Activated T-cell treated with anti-CD3 and anti-CD28 coated beads for 1 hour (primary cell): Measurements from ENCODE around the gene FOXK1.
A peak's percentile ranks its signal among the peaks of the same experiment; 100 is the strongest.
"Not testable (repeated sequence)": the region's sequence is repeated elsewhere in the genome, so short reads cannot be mapped to it uniquely, and the experiment has no call there.

Experiments
- DNase-seq: peaks from one replicate; pipeline ENCODE4 v3.0.0-alpha.2; 2020; ENCODE audit warnings: low read depth

FOXK1 gene

DNA sequence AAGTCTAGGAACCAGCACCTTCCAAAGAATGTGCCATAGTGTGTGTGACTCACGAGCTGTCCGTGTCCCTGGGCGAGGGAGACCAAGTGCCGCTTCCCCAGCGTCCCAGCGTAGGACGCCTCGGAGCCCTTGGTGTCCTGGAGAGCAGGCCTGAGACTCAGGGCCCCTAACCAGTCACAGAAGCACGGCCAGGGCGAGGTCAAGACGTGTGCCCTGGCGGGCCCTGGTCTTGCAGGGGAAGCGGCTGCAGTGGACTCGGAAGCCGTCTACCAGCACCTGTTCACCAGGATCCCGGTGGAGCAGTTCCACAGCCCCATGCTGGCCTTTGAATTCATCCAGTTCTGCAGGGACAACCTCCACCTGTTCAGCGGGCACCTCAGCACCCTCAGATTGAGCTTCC lies 103.9 kb downstream of the FOXK1 start:
- DNase-seq: no peak

DNA sequence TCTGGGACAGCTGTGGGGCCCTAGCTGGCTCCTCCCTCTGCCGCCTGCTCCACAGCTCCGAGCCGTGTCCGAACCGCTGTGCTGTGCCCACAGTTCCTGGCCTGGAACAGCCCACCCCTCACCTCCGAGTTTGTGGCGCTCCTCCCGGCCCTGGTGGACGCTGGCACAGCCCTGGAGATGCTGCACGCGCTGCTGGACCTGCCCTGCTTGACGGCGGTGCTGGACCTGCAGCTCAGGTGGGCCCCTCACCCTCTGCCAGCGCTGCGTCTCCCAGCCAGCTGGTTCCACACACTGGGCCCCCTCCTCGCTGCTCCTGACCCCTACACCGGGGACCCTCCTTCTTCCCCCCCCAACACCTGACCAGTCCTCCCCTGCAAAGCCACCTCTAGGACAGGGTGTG lies 105.4 kb downstream of the FOXK1 start:
- no peak for DNase-seq

DNA sequence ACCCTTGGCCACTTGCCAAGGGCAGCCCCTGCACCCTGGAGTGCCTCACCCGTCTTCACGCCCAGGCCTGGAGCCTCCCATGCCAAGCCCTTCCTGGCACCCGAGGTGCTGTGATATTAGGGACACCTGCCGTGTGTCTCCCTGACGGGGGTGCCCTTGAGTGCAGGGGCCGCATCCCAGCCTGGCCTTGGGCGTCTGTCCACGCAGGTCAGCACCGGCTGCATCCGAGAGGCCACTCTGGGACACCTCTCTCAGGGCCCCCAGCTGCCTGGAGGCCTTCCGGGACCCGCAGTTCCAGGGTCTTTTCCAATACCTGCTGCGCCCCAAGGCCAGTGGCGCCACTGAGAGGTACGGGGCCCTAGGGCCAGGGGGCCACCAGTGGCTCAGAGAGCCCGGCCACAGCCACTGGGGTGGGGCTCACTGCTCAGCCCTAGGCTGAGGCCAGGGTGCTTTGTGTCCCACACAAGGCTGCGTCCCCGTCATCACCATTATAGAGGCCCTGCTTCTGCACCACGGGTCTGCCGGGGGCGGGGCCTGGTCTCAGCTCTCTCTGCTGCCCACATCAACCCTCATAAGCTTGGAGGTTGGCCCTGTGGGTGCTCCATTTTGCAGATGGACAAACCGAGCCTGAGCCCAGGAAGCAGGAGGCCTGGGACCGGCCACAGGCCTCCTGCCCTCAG lies 106.0 kb downstream of the FOXK1 start:
- no peak for DNase-seq

GRCh38 chr7:4788627-4789189 lies 106.6 kb downstream of the FOXK1 start:
- no peak for DNase-seq

DNA sequence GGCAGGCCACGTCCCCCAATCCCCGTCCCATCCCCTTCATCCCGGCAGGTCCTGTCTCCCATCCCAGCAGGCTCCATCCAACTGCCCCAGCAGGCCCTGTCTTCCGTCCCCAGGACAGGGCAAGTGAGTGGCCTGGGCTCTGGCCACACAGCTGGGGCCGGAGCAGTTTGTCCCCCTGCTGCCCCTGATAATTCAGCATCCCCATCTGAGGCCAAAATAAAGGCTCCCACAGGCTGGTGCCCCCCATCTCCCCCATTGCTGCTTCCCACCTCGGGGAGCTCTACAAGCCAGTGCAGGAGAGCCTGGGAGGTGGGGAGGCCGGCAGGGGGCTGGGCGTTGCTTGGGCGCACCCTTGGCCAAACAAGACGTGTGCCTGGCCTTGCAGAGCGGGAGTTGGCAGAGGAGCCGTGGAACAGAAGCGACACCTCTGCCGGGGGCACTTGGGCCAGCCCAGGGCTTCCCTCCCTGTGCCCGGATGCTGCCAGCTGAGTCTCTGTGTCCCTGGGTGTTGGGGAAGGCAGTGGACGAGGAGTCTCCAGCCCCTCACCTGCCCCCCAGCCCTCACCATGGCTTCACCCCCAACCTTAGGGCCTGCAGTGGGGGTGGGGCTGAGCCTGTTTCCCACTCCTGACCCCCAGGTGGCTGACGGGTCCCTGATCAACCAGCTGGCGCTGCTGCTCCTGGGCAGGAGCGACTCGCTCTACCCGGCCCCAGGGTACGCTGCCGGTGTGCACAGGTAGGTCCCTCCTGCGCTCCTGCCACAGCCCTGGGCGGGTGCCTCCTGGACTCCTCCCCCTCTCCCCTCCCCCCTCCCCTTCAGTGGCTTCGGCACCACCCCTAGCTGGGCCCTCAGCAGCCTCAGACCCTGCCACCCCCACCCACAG lies 107.3 kb downstream of the FOXK1 start:
- DNase-seq: no peak

- DNase-seq: no peak
Measured at GRCh38 chr7:4790078-4790465, 108.0 kb downstream of the FOXK1 start.

GRCh38 chr7:4790516-4790991 lies 108.5 kb downstream of the FOXK1 start:
- no peak for DNase-seq

GRCh38 chr7:4791101-4791737 lies 109.1 kb downstream of the FOXK1 start:
- DNase-seq: no peak

DNA sequence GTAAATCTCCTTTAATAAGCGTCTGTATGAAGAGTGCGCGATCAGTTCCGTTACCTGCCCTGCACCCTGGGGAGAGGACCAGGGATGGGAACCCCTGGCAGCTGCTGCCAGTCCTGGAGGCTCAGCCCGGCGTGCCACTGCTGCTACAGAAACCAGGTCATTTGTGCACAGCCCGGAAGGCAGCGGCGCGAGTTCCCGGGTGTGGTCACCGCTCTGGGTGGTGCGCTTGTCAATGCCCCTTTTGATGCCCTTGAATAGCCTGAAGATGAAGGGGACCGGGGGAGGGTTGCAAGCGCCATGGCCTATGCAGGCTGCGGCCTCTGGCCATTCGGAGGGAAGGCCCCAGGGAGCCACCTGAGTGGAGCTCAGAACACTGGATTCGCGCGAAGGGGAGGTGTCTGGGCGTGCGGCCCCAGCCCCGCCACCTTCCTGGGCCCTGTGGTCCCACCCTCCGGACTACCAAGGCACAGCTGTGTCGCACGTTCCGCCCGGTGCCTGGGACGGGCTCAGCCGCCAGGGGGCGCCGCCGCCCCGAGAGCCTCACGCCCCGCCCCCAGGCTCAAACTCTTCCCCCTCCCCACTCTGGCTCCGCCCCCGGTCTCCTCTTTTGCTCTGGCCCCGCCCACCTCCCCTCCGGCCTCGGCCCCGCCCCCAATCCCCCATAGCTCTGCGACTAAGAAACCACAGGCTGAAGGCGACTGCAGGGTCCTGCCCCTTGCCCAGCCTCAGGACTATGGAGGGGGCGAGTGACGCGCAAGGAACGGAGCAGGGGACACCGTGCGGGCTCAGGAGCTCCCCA lies 109.8 kb downstream of the FOXK1 start:
- DNase-seq: peak; percentile 78

- no peak for DNase-seq
Measured at GRCh38 chr7:4792537-4793126, 110.5 kb downstream of the FOXK1 start.

DNA sequence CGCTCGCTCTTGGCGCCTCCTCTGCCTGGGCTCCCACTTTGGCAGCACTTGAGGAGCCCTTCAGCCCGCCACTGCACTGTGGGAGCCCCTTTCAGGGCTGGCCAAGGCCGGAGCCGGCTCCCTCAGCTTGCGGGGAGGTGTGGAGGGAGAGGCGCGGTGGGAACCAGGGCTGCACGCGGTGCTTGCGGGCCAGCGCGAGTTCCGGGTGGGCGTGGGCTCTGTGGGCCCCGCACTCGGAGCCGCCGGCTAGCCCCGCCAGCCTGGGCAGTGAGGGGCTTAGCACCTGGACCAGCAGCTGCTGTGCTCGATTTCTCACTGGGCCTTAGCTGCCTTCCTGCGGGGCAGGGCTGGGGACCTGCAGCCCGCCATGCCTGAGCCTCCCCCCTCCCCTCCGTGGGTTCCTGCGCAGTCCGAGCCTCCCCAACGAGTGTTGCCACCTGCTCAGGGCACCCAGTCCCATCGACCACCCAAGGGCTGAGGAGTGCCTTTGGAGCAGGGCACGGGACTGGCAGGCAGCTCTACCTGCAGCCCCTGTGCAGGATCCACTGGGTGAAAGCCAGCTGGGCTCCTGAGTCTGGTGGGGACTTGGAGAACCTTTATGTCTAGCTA lies 111.4 kb downstream of the FOXK1 start:
- DNase-seq: not testable (repeated sequence)

- not testable (repeated sequence) for DNase-seq
Measured at GRCh38 chr7:4794171-4794570, 112.1 kb downstream of the FOXK1 start.

DNA sequence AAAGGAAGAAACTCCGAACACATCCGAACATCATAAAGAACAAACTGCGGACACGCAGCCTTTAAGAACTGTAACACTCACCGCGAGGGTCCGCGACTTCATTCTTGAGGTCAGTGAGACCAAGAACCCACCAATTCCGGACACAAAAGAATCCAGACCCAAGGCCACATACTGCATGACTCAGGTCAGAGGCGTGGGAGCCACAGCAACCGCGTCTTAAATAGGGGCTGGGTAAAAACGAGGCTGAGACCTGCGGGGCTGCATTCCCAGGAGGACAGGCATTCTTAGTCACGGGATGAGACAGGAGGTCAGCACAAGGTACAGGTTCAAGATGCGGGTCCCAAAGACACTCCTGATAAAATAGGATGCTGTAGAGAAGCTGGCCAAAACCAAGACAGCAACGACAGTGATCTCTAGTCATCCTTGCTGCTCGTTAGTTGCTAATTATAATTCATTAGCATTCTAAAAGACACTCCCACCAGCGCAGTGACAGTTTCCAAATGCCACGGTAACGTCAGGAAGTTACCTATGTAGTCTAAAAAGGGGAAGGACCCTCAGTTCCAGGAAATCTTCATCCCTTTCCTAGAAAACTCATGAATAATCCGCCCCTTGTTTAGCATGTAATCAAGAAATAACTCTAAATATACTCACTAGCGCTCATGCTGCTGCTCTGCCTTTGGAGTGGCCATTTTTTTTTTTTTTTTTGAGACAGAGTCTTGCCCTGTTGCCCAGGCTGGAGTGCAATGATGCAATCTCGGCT lies 112.7 kb downstream of the FOXK1 start:
- no peak for DNase-seq

GRCh38 chr7:4796453-4796852 lies 114.4 kb downstream of the FOXK1 start:
- DNase-seq: no peak

DNA sequence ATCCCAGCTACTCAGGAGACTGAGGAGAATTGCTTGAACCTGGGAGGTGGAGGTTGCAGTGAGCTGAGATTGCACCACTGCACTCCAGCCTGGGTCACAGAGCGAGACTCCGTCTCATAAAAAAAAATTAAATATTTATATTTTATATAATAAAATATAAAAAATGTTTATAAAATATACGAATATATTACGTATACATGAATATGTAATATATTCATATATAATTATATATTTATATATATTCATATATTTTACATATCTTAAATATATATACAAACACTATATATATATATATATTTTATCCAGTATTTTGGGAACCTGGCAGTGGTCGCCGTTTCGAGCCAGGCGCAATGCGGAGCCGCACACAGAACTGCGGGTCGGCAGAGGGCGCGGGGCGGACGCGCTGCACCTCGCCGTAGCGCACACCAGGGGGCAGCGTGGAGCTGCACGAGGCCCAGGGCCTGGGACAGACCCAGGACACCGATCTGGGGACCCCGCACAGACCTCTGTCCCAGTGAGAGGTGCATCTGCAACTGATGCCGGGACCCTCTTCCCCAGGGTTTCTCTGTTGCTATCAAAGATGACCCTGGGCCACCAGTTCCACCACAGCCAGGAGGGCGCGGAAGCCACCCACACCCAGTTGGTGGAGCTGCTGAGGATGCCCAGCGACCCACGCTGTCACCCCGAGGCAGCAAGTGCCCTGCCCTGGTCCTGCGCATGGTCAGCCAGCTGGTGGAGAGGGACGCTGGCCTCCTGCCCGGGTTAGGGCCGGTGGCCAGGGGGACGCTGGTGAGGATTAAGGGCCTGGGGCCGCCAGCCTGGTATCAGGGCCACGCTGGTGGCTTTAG lies 116.0 kb downstream of the FOXK1 start:
- peak; percentile 45 for DNase-seq

DNA sequence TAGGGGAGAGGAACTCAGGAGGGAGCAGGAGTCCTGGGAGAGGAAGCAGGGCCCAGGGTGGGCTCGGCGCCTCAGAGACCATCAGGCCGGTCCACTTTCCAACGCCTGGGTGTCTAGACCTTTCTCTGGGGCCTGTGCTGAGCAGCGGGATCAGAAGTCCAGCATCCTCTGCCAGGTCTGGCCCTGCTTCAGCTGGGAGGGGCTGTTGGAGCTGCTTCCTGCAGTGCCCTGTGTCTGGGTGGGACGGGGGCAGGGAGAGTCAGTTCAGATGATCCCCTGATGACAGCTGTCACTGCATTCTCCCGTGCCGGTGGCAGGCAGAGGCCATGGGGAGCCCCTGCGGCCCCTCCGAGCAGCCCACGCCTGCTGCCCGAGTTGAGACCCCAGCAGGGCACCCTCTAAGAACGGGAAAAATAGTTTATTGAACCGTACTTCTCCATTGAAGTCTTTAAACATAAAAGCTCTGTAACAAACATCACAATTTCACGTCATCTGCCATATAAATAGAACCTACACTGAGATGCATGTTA lies 116.7 kb downstream of the FOXK1 start:
- no peak for DNase-seq

- DNase-seq: no peak
Measured at GRCh38 chr7:4799508-4800268, 117.6 kb downstream of the FOXK1 start.

- no peak for DNase-seq
Measured at GRCh38 chr7:4800487-4800886, 118.4 kb downstream of the FOXK1 start.
